GM19193 (cell line): ENCODE results near the gene CXXC5.

Source experiments
- POLR2A ChIP-seq: IDR thresholded peaks from 4 replicates; pipeline ENCODE4 v1.6.1; 2011; ENCODE audit not compliant: insufficient read depth, insufficient read length; ENCODE audit errors: extremely low read depth

Gene CXXC5

GRCh38 chr5:139636207-139636792 lies 11.8 kb upstream of the CXXC5 start:
- peak; percentile 42 for TF ChIP-seq POLR2A

GRCh38 chr5:139636975-139637408 lies 11.2 kb upstream of the CXXC5 start:
- no peak for TF ChIP-seq POLR2A

- no peak for TF ChIP-seq POLR2A
Observed at GRCh38 chr5:139637438-139638089, 10.6 kb upstream of the CXXC5 start.

- peak; percentile 13 for TF ChIP-seq POLR2A
Observed at GRCh38 chr5:139638090-139638735, 9.9 kb upstream of the CXXC5 start.

GRCh38 chr5:139638736-139639618 lies 9.2 kb upstream of the CXXC5 start:
- TF ChIP-seq POLR2A, result no peak

- TF ChIP-seq POLR2A, result no peak
Observed at GRCh38 chr5:139639619-139640380, 8.3 kb upstream of the CXXC5 start.

- TF ChIP-seq POLR2A, result no peak
Observed at GRCh38 chr5:139640421-139641115, 7.6 kb upstream of the CXXC5 start.

GRCh38 chr5:139641116-139642080 lies 6.8 kb upstream of the CXXC5 start:
- no peak for TF ChIP-seq POLR2A

GRCh38 chr5:139642213-139642612 lies 5.9 kb upstream of the CXXC5 start:
- no peak for TF ChIP-seq POLR2A

GRCh38 chr5:139642891-139643871 lies 5.0 kb upstream of the CXXC5 start:
- no peak for TF ChIP-seq POLR2A

- TF ChIP-seq POLR2A, result no peak
Observed at GRCh38 chr5:139644001-139644456, 4.1 kb upstream of the CXXC5 start.
